GM18909 (cell line): ENCODE results near the gene CRY2.

Experiments
- ATAC-seq: cut with Tn5 transposase; IDR thresholded peaks from one replicate; pipeline ENCODE4 v1.9.1; 2021; ENCODE audit warnings: mild to moderate bottlenecking; ENCODE audit not compliant: unreplicated experiment, poor library complexity

CRY2 gene

GRCh38 chr11:45872651-45873356, 25.5 kb downstream of the CRY2 start:
- ATAC-seq = no peak

GRCh38 chr11:45876401-45876800, 29.1 kb downstream of the CRY2 start:
- ATAC-seq = no peak

- ATAC-seq = no peak
Observed at GRCh38 chr11:45877221-45877620, 29.9 kb downstream of the CRY2 start.

- no peak for ATAC-seq
Observed at GRCh38 chr11:45877845-45878244, 30.6 kb downstream of the CRY2 start.

- no peak for ATAC-seq
Observed at GRCh38 chr11:45879803-45880686, 32.8 kb downstream of the CRY2 start.

GRCh38 chr11:45880772-45881570, 33.7 kb downstream of the CRY2 start:
- no peak for ATAC-seq

DNA sequence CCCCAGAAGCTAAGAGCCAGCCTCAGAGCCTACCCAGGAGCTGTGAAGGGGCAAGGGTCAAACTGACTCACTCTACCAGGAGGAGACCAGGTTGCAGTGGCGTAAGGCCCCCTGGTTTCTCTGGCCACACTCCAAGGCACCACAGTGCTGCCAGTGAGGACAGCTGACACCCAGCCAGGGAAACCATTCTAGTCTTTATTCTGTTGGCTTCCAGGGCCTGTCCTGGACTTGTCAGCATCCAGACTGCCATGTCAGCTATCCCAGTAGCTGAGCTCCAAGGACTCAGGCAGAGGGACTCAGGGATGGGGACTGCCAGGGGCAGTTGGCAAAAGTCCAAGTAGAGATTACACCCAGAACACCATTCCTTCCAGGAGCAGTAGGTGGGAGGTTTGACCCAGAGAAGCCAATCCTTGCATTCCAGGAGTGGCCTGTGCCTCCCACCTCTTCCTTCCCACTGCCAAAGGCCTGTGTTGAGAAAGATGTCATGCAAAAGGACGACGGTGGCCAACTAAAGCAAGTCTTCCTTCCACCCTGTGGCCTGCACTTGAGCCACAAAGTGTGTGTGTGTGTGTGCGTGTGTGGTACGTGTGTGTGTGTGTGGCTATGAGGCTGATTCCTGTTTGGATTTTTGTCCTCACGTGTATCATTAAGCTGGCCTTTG, 34.6 kb downstream of the CRY2 start:
- no peak for ATAC-seq

- ATAC-seq = no peak
Observed at GRCh38 chr11:45884596-45885185, 37.4 kb downstream of the CRY2 start.

GRCh38 chr11:45885274-45885920, 38.1 kb downstream of the CRY2 start, which contains the start of gene MAPK8IP1:
Gene MAPK8IP1, plus strand, starts transcription at chr11:45885651. Its CDS starts 170 bp downstream, at chr11:45885821.
- ATAC-seq = peak; percentile 77

DNA sequence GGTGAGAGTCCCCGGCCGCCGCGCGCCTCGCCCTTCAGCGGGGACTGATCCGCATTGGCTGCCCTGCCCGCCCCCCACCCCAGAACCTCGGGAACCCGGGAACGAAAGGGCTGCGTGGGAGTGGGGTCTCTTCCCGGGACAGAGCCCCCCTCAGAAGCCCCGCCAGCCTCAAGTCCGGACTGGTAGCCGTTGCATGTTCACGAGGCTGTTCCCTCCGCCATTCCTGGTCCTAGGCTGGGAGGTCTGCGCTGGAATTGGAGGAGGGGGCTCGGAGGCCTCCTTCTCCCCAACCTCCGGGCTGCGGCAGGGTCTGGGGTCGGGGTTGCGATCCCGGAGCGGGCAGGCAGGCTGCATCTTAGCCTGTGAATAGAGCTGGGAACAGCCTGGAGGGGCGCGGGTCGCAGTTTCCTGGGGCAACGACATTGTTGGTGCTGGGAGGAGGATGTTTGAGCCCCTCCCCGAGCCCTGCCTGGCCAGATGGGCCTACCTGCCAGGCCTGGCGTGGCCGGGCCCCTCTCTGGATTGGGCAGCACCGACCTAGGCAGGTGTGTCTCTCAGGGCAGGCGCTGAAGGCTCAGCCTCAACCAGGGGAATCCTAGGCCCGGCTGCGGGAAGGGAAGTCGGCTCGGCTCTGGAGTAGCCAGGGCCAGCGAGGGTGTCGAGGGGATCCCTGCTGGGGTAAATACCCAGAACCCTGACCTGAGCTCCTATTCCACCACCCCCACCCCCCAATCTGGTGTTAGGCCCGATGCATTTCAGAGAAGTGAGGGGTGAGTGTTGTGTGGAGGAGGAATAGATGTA, 38.8 kb downstream of the CRY2 start:
- no peak for ATAC-seq

- no peak for ATAC-seq
Observed at GRCh38 chr11:45886816-45887520, 39.7 kb downstream of the CRY2 start.

- no peak for ATAC-seq
Observed at GRCh38 chr11:45887587-45887986, 40.3 kb downstream of the CRY2 start.

DNA sequence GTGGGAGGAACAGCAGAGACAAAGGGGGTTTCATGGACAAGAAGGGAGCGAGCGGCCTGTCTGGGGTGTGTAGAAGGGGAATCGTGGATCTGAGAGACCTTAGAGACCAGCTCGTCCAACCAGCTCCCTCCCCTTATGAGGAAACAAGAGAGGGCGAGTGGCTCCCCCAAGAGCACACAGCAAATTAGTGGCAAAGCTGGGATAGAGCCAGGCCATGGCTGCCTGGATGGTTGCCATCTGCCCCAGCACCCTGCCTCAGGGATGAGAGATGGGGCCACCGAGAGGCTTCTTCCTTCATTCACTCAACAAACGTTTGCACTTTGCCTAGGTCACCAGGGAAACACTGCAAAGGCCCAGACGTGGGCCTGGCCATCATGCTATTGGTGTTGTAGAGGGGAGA, 42.3 kb downstream of the CRY2 start:
- ATAC-seq = no peak

DNA sequence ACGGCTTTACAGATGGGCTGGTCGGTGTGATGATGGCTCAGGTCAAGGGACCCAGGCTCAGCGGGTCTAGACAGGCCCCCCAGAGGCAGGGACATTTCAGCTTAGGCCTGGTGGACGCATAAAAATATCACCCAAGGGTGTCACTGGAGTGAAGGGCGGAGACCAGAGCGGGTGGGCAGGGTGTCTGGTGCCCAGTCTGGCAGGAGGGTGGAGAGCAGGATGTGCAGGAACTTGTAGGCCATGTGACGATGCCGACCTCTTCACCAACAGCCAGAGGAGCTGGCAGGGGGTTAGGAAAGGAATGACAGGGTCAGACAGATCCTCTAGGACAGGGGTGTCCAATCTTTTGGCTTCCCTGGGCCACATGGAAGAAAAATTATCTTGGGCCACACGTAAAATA, 42.7 kb downstream of the CRY2 start:
- no peak for ATAC-seq

DNA sequence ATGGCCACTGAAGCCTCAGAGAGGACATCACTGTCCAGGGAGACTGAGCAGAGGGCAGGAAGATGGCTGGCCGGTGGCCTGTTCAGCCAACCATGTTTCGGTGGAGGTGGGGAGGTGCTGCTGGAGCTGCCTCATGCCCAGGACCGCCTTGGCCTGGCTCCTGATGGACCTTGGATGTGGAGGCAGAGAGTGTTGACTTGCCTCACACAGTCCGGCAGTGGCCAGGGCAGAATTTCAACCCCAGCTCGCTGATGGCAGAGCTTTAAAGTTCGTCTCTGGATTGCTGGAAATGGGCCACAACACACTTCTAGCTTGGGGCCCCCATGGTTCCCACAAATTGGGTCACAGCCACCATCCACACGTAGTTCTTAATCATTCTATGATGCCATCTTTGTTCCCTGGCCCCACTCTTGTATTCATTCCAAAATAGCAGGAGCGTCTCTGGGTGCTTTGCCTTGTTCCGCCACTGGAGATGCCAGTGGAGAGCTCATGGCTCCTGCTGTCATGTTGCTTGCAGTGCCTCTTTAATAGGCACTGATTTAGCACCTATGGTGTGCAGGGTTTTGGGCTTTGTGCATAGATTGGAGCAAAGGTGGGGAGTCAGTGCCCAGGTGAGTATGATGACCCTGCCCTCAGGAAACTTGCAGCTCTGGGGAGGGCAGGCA, 43.7 kb downstream of the CRY2 start:
- no peak for ATAC-seq

DNA sequence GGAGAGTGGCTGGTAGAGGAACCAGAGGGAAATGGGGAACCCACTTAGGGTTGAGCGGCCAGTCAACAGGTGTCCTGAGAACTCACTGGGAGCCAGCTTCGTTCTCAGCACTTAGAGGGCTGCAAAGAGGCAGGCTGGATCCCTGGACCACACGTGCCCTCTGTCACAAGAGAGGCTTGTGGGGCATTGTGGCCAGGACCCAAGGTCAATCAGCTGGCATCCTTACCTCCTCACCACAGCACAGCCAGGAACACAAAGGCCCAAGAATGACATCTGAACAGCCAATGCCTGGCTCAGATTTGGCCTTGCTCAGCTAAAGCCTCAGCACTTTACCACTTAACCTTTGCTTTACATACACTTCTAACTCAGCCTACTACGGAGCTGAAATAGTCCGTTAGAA, 45.6 kb downstream of the CRY2 start:
- ATAC-seq = no peak

- no peak for ATAC-seq
Observed at GRCh38 chr11:45894555-45895247, 47.4 kb downstream of the CRY2 start.
